OCI-LY7 (cell line): ENCODE results near the gene ICOS. TPM values are rescaled to one million over a fixed set of nuclear protein-coding genes. Genes with fewer than 3 reads are reported as not detected.

Source experiments
- BruUV-seq: library from RNA; stranded (reverse); fragments of 400-500 nt; replicated peaks from 2 replicates; lab custom pipeline; 2021; lab: Mats Ljungman, UMichigan
- CTCF ChIA-PET: fragments of 300-600 bp; sonication (Branson Sonifier 250); formaldehyde crosslinking; loops from one replicate; lab custom pipeline; 2022; ENCODE audit warnings: antibody characterized with exemption; ENCODE audit not compliant: unreplicated experiment; lab: Charles Lee
- POLR2A ChIA-PET: fragments of 300-600 bp; sonication (Branson Sonifier 250); formaldehyde crosslinking; loops from one replicate; lab custom pipeline; 2022; ENCODE audit warnings: antibody characterized with exemption; lab: Charles Lee
- DNase-seq: peaks from one replicate; pipeline ENCODE4 v3.0.0-alpha.2; 2015; ENCODE audit warnings: low spot score
- H2AFZ ChIP-seq: fragments of 200-600 bp; sonication (generic), shearing (Covaris generic); 2 replicates; pipeline ENCODE4 v1.6.1; 2014; ENCODE audit warnings: mild to moderate bottlenecking, antibody characterized with exemption, low read length, moderate library complexity
- H3K27ac ChIP-seq: fragments of 200-600 bp; sonication (generic); 2 replicates; pipeline ENCODE4 v1.5.1; 2014; ENCODE audit warnings: mixed run types, low read depth, mild to moderate bottlenecking, moderate library complexity, low read length, inconsistent platforms; ENCODE audit not compliant: poor library complexity, severe bottlenecking
- H3K36me3 ChIP-seq: fragments of 200-600 bp; sonication (generic); 2 replicates; pipeline ENCODE4 v1.6.1; 2014; ENCODE audit warnings: mild to moderate bottlenecking, antibody characterized with exemption, low read length, moderate library complexity, mixed read lengths; ENCODE audit not compliant: insufficient read depth
- H3K4me1 ChIP-seq: fragments of 200-600 bp; sonication (generic); 2 replicates; pipeline ENCODE4 v1.5.1; 2014; ENCODE audit warnings: mild to moderate bottlenecking, low read length; ENCODE audit not compliant: insufficient read depth, poor library complexity, severe bottlenecking
- H3K4me2 ChIP-seq: fragments of 200-600 bp; sonication (generic); 2 replicates; pipeline ENCODE4 v1.6.1; 2014; ENCODE audit warnings: mild to moderate bottlenecking, low read length
- H3K4me3 ChIP-seq: fragments of 200-600 bp; sonication (generic); 2 replicates; pipeline ENCODE4 v1.5.1; 2014; ENCODE audit warnings: mild to moderate bottlenecking, low read depth, low read length; ENCODE audit not compliant: poor library complexity, severe bottlenecking
- H3K79me2 ChIP-seq: fragments of 200-600 bp; sonication (generic); 2 replicates; pipeline ENCODE4 v1.6.1; 2016; ENCODE audit warnings: low read depth, mild to moderate bottlenecking, low read length, moderate library complexity, mixed read lengths; ENCODE audit not compliant: insufficient read depth
- H3K9me2 ChIP-seq: fragments of 200-600 bp; sonication (generic); 2 replicates; pipeline ENCODE4 v1.6.1; 2016; ENCODE audit warnings: mild to moderate bottlenecking, low read length, mixed read lengths; ENCODE audit not compliant: insufficient read depth
- H3K9me3 ChIP-seq: fragments of 200-600 bp; sonication (generic); 2 replicates; pipeline ENCODE4 v1.6.1; 2014; ENCODE audit warnings: mild to moderate bottlenecking, mixed run types, low read length, mixed read lengths
- H4K20me1 ChIP-seq: fragments of 200-600 bp; sonication (generic); 2 replicates; pipeline ENCODE4 v1.6.1; 2014; ENCODE audit warnings: mild to moderate bottlenecking, antibody characterized with exemption, low read length, moderate library complexity, mixed read lengths; ENCODE audit not compliant: insufficient read depth
- EZH2phosphoT487 ChIP-seq: fragments of 200-600 bp; sonication (generic); IDR thresholded peaks from 2 replicates; pipeline ENCODE4 v1.6.1; 2018; ENCODE audit warnings: low read depth, borderline replicate concordance, mild to moderate bottlenecking, mixed run types, antibody characterized with exemption, low read length, moderate library complexity, mixed read lengths
- intact Hi-C: fragments of 100-400 bp; cut with micrococcal nuclease; formaldehyde crosslinking; loops from one replicate; pipeline ENCODE4 v1.10.0; 2022; ENCODE audit not compliant: unreplicated experiment
- total RNA-seq, 2 experiments: library from RNA; depleted of rRNA in 1 of 2; stranded (reverse); fragments of >200 nt in 1 of 2; shearing (Covaris generic) in 1 of 2; gene quantifications; 2 replicates each; pipeline ENCODE4 v1.2.3, GENCODE V29; 2014 to 2022
- TF ChIP-seq, protein P1 (sequence below): fragments of 200-600 bp; sonication (generic); conservative IDR thresholded peaks from 2 replicates; pipeline ENCODE4 v1.5.1; 2014; ENCODE audit warnings: mild to moderate bottlenecking, antibody characterized with exemption, low read length, moderate library complexity, mixed read lengths

ICOS gene
- total RNA-seq, 2 experiments from 2014 or later = not detected

DNA sequence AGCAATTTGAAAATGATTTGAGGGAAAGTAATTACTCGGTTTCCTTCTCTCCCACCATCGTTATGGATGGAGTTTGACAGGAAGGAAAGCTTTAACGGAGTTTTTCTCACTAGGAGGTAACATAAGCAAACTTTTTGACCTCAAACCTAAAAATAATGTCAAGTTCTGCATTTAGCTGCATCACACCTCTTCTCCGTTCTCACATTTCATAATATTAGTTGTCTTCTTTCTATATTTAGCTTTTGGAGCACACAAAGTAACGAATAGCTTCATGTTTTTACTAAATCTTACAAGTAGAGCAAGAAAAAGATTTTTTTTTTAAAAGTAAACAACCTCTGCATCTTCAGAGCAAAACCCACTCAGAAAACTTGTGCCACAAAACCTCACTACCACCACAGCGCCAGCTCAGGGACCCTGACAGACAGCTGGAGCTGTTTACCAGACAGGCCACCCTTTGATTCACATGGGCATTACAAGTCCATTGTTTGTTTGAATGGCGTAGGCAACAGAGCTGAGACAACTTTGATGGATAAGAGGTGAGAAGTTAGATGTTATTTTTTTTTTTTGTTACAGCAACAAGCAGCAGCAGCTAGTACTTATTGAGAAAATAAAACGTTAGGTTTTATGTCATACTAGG is 21.9 kb upstream of the ICOS start:
- H3K4me1 ChIP-seq = peaks cover 4% of the 10 kb centered on the region

DNA sequence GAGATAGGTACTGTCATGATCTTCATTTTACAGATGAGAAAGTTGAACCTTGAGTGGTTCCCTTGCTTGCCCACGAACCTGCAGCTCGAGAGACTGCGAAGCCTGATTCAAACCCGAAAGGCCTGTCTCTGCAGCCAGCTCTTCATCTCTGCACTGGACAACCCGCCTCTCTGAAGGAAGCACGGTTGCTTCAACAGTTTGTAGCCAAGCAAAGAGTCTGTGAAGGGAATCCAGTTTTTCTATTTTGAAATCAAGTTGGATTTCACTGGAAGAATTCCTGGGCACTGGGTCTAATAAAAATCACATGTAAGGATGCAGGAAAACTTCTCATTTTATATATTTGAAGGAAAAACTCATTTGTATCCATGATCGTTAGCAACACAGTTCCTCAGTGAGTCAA is 21.3 kb upstream of the ICOS start:
- no peak overlapping the region for H3K4me2 ChIP-seq
- no peaks in the 10 kb centered on the region for H3K36me3 ChIP-seq
- H3K4me1 ChIP-seq = peaks cover 4% of the 10 kb centered on the region
- no peaks in the 10 kb centered on the region for H3K9me2 ChIP-seq
- no peak for DNase-seq
- no peak overlapping the region for H3K4me3 ChIP-seq
- TF ChIP-seq EZH2phosphoT487 = no peak
- H3K27ac ChIP-seq = no peak overlapping the region
- H4K20me1 ChIP-seq = no peaks in the 10 kb centered on the region
- CTCF ChIA-PET = no interaction called here
- no peaks in the 10 kb centered on the region for H3K9me3 ChIP-seq
- POLR2A ChIA-PET = interaction anchor here (1.0 kb wide), 1 partner anchor 17 kb away, joined by 3 read pairs; no protein-coding TSS in a partner anchor
- H2AFZ ChIP-seq = no peak overlapping the region
- no TSS peak for BruUV-seq
- H3K79me2 ChIP-seq = no peaks in the 10 kb centered on the region
- intact Hi-C loops = no loop called here

More for the DNA sequence above, 21.9 kb upstream of the ICOS start:
- no peaks in the 10 kb centered on the region for H3K36me3 ChIP-seq
- no TSS peak for BruUV-seq
- no peaks in the 10 kb centered on the region for H3K79me2 ChIP-seq
- no peak overlapping the region for H2AFZ ChIP-seq
- H3K9me2 ChIP-seq = no peaks in the 10 kb centered on the region
- ChIA-PET CTCF (no interaction called here), POLR2A (interaction anchor here (0.6 to 1.0 kb wide), 2 partner anchors 17 to 20 kb away, joined by 3 read pairs; no protein-coding TSS in a partner anchor)
- TF ChIP-seq EZH2phosphoT487 = no peak
- TF ChIP-seq, protein P1, sequence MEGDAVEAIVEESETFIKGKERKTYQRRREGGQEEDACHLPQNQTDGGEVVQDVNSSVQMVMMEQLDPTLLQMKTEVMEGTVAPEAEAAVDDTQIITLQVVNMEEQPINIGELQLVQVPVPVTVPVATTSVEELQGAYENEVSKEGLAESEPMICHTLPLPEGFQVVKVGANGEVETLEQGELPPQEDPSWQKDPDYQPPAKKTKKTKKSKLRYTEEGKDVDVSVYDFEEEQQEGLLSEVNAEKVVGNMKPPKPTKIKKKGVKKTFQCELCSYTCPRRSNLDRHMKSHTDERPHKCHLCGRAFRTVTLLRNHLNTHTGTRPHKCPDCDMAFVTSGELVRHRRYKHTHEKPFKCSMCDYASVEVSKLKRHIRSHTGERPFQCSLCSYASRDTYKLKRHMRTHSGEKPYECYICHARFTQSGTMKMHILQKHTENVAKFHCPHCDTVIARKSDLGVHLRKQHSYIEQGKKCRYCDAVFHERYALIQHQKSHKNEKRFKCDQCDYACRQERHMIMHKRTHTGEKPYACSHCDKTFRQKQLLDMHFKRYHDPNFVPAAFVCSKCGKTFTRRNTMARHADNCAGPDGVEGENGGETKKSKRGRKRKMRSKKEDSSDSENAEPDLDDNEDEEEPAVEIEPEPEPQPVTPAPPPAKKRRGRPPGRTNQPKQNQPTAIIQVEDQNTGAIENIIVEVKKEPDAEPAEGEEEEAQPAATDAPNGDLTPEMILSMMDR = no peak
- no peak overlapping the region for H3K4me3 ChIP-seq
- no peaks in the 10 kb centered on the region for H3K9me3 ChIP-seq
- no peak for DNase-seq
- H3K27ac ChIP-seq = no peak overlapping the region
- no peaks in the 10 kb centered on the region for H4K20me1 ChIP-seq
- H3K4me2 ChIP-seq = no peak overlapping the region
- intact Hi-C loops = no loop called here

DNA sequence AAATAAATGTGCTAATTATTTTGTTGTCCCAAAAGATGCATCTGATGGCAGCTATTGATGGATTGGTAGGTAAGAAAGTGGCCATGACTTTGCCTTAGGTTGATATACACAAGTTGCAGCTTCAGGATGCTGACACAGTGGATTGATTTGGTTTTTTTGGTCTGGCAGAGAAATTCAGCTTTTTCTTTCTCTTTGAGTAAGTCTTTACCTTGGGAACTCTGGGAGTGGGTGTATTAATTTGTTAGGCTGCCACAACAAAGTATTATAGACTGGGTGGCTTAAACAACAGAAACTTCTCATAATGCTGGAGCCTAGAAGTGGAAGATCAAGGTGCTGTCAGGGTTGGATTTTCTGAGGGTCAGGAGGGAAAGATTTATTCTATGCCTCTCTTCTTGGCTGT is 19.8 kb upstream of the ICOS start:
- Histone ChIP-seq H3K79me2 (no peaks in the 10 kb centered on the region), H3K9me3 (no peaks in the 10 kb centered on the region), H2AFZ (no peak overlapping the region), H3K4me3 (no peak overlapping the region), H4K20me1 (no peaks in the 10 kb centered on the region), H3K4me2 (no peak overlapping the region), H3K9me2 (no peaks in the 10 kb centered on the region), H3K4me1 (peaks cover 4% of the 10 kb centered on the region), H3K27ac (no peak overlapping the region), H3K36me3 (no peaks in the 10 kb centered on the region)
- TF ChIP-seq EZH2phosphoT487 = no peak
- TF ChIP-seq, protein P1 = no peak
- POLR2A ChIA-PET = interaction anchor here (1.2 kb wide), 1 partner anchor 13 kb away, joined by 7 read pairs; no protein-coding TSS in a partner anchor
- DNase-seq = no peak
- intact Hi-C loops = no loop called here
- CTCF ChIA-PET = no interaction called here
- no TSS peak for BruUV-seq
